Endothelial cell of umbilical vein (primary cell): ENCODE measurements around the gene CLIP2. TPM values are rescaled to one million over a fixed set of nuclear protein-coding genes. Genes with fewer than 3 reads are reported as not detected.
"Not testable (repeated sequence)": the region's sequence is repeated elsewhere in the genome, so short reads cannot be mapped to it uniquely, and the experiment has no call there.

Experiments used
- BruUV-seq: library from RNA; stranded (reverse); fragments of 400-500 nt; replicated peaks from 2 replicates; lab custom pipeline; 2021; lab: Mats Ljungman, UMichigan
- CTCF ChIA-PET: fragments of 300-600, 350-600 bp; sonication (Branson Sonifier 250); formaldehyde crosslinking; loops from one replicate; lab custom pipeline; 2021; ENCODE audit warnings: antibody characterized with exemption, inconsistent platforms; lab: Charles Lee
- POLR2A ChIA-PET: fragments of 300-600, 350-600 bp; sonication (Branson Sonifier 250); formaldehyde crosslinking; loops from one replicate; lab custom pipeline; 2021; ENCODE audit warnings: antibody characterized with exemption, inconsistent platforms; lab: Charles Lee
- DNase-seq: peaks from one replicate; pipeline ENCODE4 v3.0.0-alpha.2; 2011; ENCODE audit warnings: low read depth, low spot score
- FAIRE-seq: peaks from 2 replicates; lab custom pipeline; 2011; peaks lifted over from hg19 to GRCh38; lab: Jason Lieb, UNC
- H2AFZ ChIP-seq: 2 replicates; pipeline ENCODE4 v1.6.0; 2012; ENCODE audit warnings: low read depth, low read length, control low read depth, inconsistent platforms
- H3K27ac ChIP-seq: 2 replicates; pipeline ENCODE4 v1.5.1; 2011; ENCODE audit warnings: low read depth, mild to moderate bottlenecking, control low read depth, low read length, moderate library complexity; ENCODE audit not compliant: insufficient read depth
- H3K27me3 ChIP-seq, 2 experiments: 2 replicates each; pipeline versions ENCODE4 v1.6.0 to v1.6.1; 2011; ENCODE audit warnings: low read length in 2 of 2, mixed read lengths in 1 of 2; ENCODE audit not compliant: control insufficient read depth in 2 of 2, insufficient read depth in 2 of 2
- H3K36me3 ChIP-seq, 2 experiments: 2 replicates in 1 of 2; 3 replicates in 1 of 2; pipeline ENCODE4 v1.5.1; 2011; ENCODE audit warnings: low read length in 2 of 2, mild to moderate bottlenecking in 1 of 2, moderate library complexity in 1 of 2; ENCODE audit not compliant: control insufficient read depth in 2 of 2, insufficient read depth in 2 of 2; ENCODE audit errors: extremely low read depth in 1 of 2
- H3K4me1 ChIP-seq: 3 replicates; pipeline ENCODE4 v1.5.1; 2011; ENCODE audit warnings: mild to moderate bottlenecking, low read length; ENCODE audit not compliant: control insufficient read depth, insufficient read depth; ENCODE audit errors: extremely low read depth
- H3K4me2 ChIP-seq: 2 replicates; pipeline ENCODE4 v1.6.1; 2011; ENCODE audit warnings: low read length, control low read depth, mixed read lengths; ENCODE audit not compliant: insufficient read depth
- H3K4me3 ChIP-seq, 3 experiments: fragments of 200-600 bp in 1 of 3; sonication (generic), shearing (Covaris generic) in 1 of 3; replicated peaks in 1 of 3; 2 replicates each; pipeline ENCODE4 v1.5.1; 2011 to 2016; ENCODE audit warnings: control low read depth in 3 of 3, low read length in 3 of 3, mild to moderate bottlenecking in 2 of 3, inconsistent platforms in 1 of 3, low read depth in 1 of 3, moderate library complexity in 1 of 3; ENCODE audit not compliant: insufficient read depth in 1 of 3
- H3K79me2 ChIP-seq: 2 replicates; pipeline ENCODE4 v1.6.0; 2012; ENCODE audit warnings: low read length, inconsistent platforms; ENCODE audit not compliant: control insufficient read depth, insufficient read depth
- H3K9ac ChIP-seq: replicated peaks from 2 replicates; pipeline ENCODE3; 2011; ENCODE audit warnings: low read length, control low read depth; ENCODE audit not compliant: insufficient read depth; ENCODE audit errors: extremely low read depth
- H3K9me1 ChIP-seq: replicated peaks from 3 replicates; pipeline ENCODE4 v1.6.0; 2011; ENCODE audit warnings: mild to moderate bottlenecking, low read length; ENCODE audit not compliant: control insufficient read depth, insufficient read depth; ENCODE audit errors: extremely low read depth
- H3K9me3 ChIP-seq: replicated peaks from 2 replicates; pipeline ENCODE4 v1.5.1; 2012; ENCODE audit warnings: low read length, inconsistent platforms; ENCODE audit not compliant: control insufficient read depth, insufficient read depth
- H4K20me1 ChIP-seq: replicated peaks from 2 replicates; pipeline ENCODE3; 2011; ENCODE audit warnings: mild to moderate bottlenecking, low read length; ENCODE audit not compliant: control insufficient read depth, insufficient read depth; ENCODE audit errors: extremely low read depth
- EZH2 ChIP-seq: IDR thresholded peaks from 2 replicates; pipeline ENCODE4 v1.6.1; 2012; ENCODE audit warnings: borderline replicate concordance, low read depth, mild to moderate bottlenecking, moderate library complexity, low read length, inconsistent platforms; ENCODE audit not compliant: severe bottlenecking
- FOS ChIP-seq: IDR thresholded peaks from 2 replicates; pipeline ENCODE4 v1.6.1; 2011; ENCODE audit warnings: mild to moderate bottlenecking, low read length, moderate library complexity, borderline replicate concordance; ENCODE audit not compliant: insufficient read depth
- GATA2 ChIP-seq: IDR thresholded peaks from 2 replicates; pipeline ENCODE4 v1.7.0; 2011; ENCODE audit warnings: low read depth, mild to moderate bottlenecking, moderate library complexity, mixed read lengths, low read length; ENCODE audit not compliant: insufficient read length, insufficient read depth
- JUN ChIP-seq: IDR thresholded peaks from 2 replicates; pipeline ENCODE4 v1.6.1; 2011; ENCODE audit warnings: borderline replicate concordance, low read depth; ENCODE audit not compliant: insufficient read length, insufficient read depth
- MYC ChIP-seq: IDR thresholded peaks from one replicate; pipeline ENCODE4 v1.6.1; 2011; ENCODE audit warnings: mild to moderate bottlenecking, low read depth, low read length
- POLR2A ChIP-seq: IDR thresholded peaks from 2 replicates; pipeline ENCODE4 v1.6.1; 2012; ENCODE audit warnings: low read depth, mild to moderate bottlenecking, control low read depth, low read length
- POLR2AphosphoS5 ChIP-seq: IDR thresholded peaks from 2 replicates; pipeline ENCODE4 v1.6.1; 2012; ENCODE audit warnings: low read depth, mild to moderate bottlenecking, control low read depth, low read length, moderate library complexity; ENCODE audit not compliant: insufficient read depth
- dilution Hi-C: fragments of 300-500 bp; cut with MboI; formaldehyde crosslinking; loops from one replicate; pipeline ENCODE4 v1.15.0; 2019; ENCODE audit warnings: low sequenced_read_pairs; ENCODE audit not compliant: extremely low pct_ligation_motif_present
- intact Hi-C: fragments of 100-400 bp; cut with micrococcal nuclease; formaldehyde crosslinking; loops from one replicate; pipeline ENCODE4 v1.10.0; 2022
- polyA plus RNA-seq, 4 experiments: library from polyadenylated mRNA; depleted of rRNA in 3 of 4; stranded (reverse) in 3 of 4; unstranded in 1 of 4; fragments of >200 nt; gene quantifications; 2 replicates each; pipeline versions ENCODE4 v1.2.1 to v1.2.3, GENCODE V29; 2011 to 2012; ENCODE audit warnings: missing spikeins in 1 of 4
- total RNA-seq: library from RNA; stranded (reverse); gene quantifications from 2 replicates; pipeline ENCODE4 v1.2.3, GENCODE V29; 2021
- TF ChIP-seq, protein P1 (sequence below), 2 donors: IDR thresholded peaks; 1 replicate in 1 of 2; 2 replicates in 1 of 2; pipeline ENCODE4 v1.5.1; 2011; ENCODE audit warnings: low read length in 2 of 2, mild to moderate bottlenecking in 2 of 2, moderate library complexity in 2 of 2, control low read depth in 1 of 2, inconsistent platforms in 1 of 2, low read depth in 1 of 2; ENCODE audit not compliant: insufficient read depth in 1 of 2; ENCODE audit errors: extremely low read depth in 1 of 2
- TF ChIP-seq, protein P2 (sequence below): IDR thresholded peaks from 2 replicates; pipeline ENCODE4 v1.6.1; 2011; ENCODE audit not compliant: insufficient read depth, insufficient read length

CLIP2 gene
- total and polyA plus RNA-seq, 2 donors (not counting 3 experiments of a cell fraction or from before 2014, with no cell fraction given) = 8.3 to 37.1 TPM

DNA sequence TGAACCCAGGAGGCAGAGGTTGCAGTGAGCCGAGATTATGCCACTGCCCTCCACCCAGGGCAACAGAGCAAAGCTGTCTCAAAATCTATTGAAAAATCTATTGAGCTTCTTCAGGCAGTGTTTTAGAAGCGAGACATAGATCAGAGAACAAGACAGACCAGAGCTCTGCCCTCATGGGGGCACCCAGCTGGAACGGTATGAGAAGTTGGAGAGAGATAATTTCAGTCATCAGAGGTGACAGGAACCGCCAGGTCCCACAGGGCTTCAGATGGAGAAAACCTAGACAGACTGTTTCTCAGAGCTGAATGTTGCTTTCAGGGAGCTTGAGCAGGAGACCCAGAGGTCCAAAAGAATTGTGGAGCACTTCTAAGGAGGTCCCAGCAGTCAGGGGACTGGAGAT is 150.3 kb downstream of the CLIP2 start:
- Histone ChIP-seq H3K79me2 (no peaks in the 10 kb centered on the region), H2AFZ (no peak overlapping the region), H3K27ac (no peak overlapping the region), H3K27me3 (no peaks in the 10 kb centered on the region), H3K9me3 (no peaks in the 10 kb centered on the region), H4K20me1 (no peaks in the 10 kb centered on the region), H3K4me2 (no peak overlapping the region), H3K9ac (no peak overlapping the region), H3K36me3 (no peaks in the 10 kb centered on the region), H3K9me1 (no peaks in the 10 kb centered on the region), H3K4me1 (no peaks in the 10 kb centered on the region), H3K4me3 (no peak overlapping the region)
- dilution Hi-C loops (no loop called here), intact Hi-C loops (no loop called here)
- CTCF ChIA-PET = interaction anchor here (0.8 to 2.8 kb wide), 4 partner anchors 10 to 39 kb away, joined by 3 to 12 read pairs (median 4); no protein-coding TSS in a partner anchor
- TF ChIP-seq JUN (no peak), FOS (no peak), MYC (no peak), POLR2AphosphoS5 (no peak), EZH2 (no peak), GATA2 (no peak), POLR2A (no peak)
- TF ChIP-seq, protein P1, sequence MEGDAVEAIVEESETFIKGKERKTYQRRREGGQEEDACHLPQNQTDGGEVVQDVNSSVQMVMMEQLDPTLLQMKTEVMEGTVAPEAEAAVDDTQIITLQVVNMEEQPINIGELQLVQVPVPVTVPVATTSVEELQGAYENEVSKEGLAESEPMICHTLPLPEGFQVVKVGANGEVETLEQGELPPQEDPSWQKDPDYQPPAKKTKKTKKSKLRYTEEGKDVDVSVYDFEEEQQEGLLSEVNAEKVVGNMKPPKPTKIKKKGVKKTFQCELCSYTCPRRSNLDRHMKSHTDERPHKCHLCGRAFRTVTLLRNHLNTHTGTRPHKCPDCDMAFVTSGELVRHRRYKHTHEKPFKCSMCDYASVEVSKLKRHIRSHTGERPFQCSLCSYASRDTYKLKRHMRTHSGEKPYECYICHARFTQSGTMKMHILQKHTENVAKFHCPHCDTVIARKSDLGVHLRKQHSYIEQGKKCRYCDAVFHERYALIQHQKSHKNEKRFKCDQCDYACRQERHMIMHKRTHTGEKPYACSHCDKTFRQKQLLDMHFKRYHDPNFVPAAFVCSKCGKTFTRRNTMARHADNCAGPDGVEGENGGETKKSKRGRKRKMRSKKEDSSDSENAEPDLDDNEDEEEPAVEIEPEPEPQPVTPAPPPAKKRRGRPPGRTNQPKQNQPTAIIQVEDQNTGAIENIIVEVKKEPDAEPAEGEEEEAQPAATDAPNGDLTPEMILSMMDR (IDR thresholded peaks at IDR 0.05; ENCODE audit: extremely low read depth in 1 of 2, insufficient read depth in 1 of 2, low read depth in 1 of 2, low read length in 2 of 2) = no peak
- TF ChIP-seq, protein P2, sequence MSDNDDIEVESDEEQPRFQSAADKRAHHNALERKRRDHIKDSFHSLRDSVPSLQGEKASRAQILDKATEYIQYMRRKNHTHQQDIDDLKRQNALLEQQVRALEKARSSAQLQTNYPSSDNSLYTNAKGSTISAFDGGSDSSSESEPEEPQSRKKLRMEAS = no peak
- POLR2A ChIA-PET = interaction anchor here (0.7 kb wide), 1 partner anchor 70 kb away, joined by 6 read pairs; no protein-coding TSS in a partner anchor
- FAIRE-seq (no peak), DNase-seq (no peak)
- BruUV-seq = no TSS peak

GRCh38 chr7:74440143-74440542 is 150.9 kb downstream of the CLIP2 start:
- H3K79me2 ChIP-seq, DNase-seq, H3K27ac ChIP-seq, FAIRE-seq, H2AFZ ChIP-seq, BruUV-seq, H3K9me3 ChIP-seq, H3K4me1 ChIP-seq, H3K4me2 ChIP-seq, H3K9ac ChIP-seq, H3K9me1 ChIP-seq, dilution Hi-C loops, H3K27me3 ChIP-seq, H4K20me1 ChIP-seq, intact Hi-C loops, H3K4me3 ChIP-seq, H3K36me3 ChIP-seq: not testable (repeated sequence)
- ChIA-PET CTCF (interaction anchor here (0.8 to 2.8 kb wide), 5 partner anchors 9 to 127 kb away, joined by 3 to 12 read pairs (median 4); no protein-coding TSS in a partner anchor), POLR2A (interaction anchor here (0.7 kb wide), 1 partner anchor 70 kb away, joined by 6 read pairs; no protein-coding TSS in a partner anchor)
